ENCODE data around the gene ACP4.
"Not testable (repeated sequence)": the region's sequence is repeated elsewhere in the genome, so short reads cannot be mapped to it uniquely, and the experiment has no call there.

ACP4 gene

GRCh38 chr19:50777261-50777660 lies 13.0 kb upstream of the ACP4 start:
- DNase-seq: no peak

- no peak for DNase-seq
Measured at GRCh38 chr19:50777830-50778303, 12.3 kb upstream of the ACP4 start.

GRCh38 chr19:50778906-50779430 lies 11.2 kb upstream of the ACP4 start:
- no peak for DNase-seq

GRCh38 chr19:50779504-50780457 lies 10.4 kb upstream of the ACP4 start:
- no peak for DNase-seq

- no peak for DNase-seq
Measured at GRCh38 chr19:50780753-50781435, 9.3 kb upstream of the ACP4 start.

GRCh38 chr19:50783848-50784152 lies 6.4 kb upstream of the ACP4 start:
- not testable (repeated sequence) for DNase-seq

GRCh38 chr19:50784710-50785109 lies 5.5 kb upstream of the ACP4 start:
- DNase-seq: no peak

- DNase-seq: no peak
Measured at GRCh38 chr19:50785329-50785728, 4.9 kb upstream of the ACP4 start.

GRCh38 chr19:50790922-50791467 lies 780 bp downstream of the ACP4 start:
- no peak for DNase-seq

GRCh38 chr19:50791594-50792271 lies 1.5 kb downstream of the ACP4 start:
- no peak for DNase-seq

- DNase-seq: no peak
Measured at GRCh38 chr19:50792272-50793250, 2.3 kb downstream of the ACP4 start.

- no peak for DNase-seq
Measured at GRCh38 chr19:50793558-50794065, 3.4 kb downstream of the ACP4 start.

GRCh38 chr19:50794074-50794875 lies 4.1 kb downstream of the ACP4 start:
- DNase-seq: no peak

- DNase-seq: no peak
Measured at GRCh38 chr19:50794876-50795663, 4.9 kb downstream of the ACP4 start.

- DNase-seq: no peak
Measured at GRCh38 chr19:50795664-50796073, 5.5 kb downstream of the ACP4 start.

- DNase-seq: no peak
Measured at GRCh38 chr19:50796128-50796633, 6.0 kb downstream of the ACP4 start.

- DNase-seq: no peak
Measured at GRCh38 chr19:50796634-50797428, 6.6 kb downstream of the ACP4 start.

- no peak for DNase-seq
Measured at GRCh38 chr19:50797429-50797780, 7.2 kb downstream of the ACP4 start.
